Large intestine (tissue), 3 donors: Measurements from ENCODE around the gene PDE8B. TPM values are rescaled to one million over a fixed set of nuclear protein-coding genes. Genes with fewer than 3 reads are reported as not detected.
"Not testable (repeated sequence)": the region's sequence is repeated elsewhere in the genome, so short reads cannot be mapped to it uniquely, and the experiment has no call there.

Experiments used
- DNase-seq, 2 donors: peaks; one replicate each; pipeline versions ENCODE4 v3.0.0 to v3.0.0-alpha.2; 2013
- H3K27ac ChIP-seq: one replicate; pipeline ENCODE4 v1.5.1; 2013; ENCODE audit warnings: low read length
- H3K27me3 ChIP-seq: 2 replicates; pipeline ENCODE4 v1.6.1; 2013; ENCODE audit warnings: low read length; ENCODE audit not compliant: control insufficient read depth, insufficient read depth
- H3K36me3 ChIP-seq: 2 replicates; pipeline ENCODE4 v1.6.1; 2013; ENCODE audit warnings: low read length; ENCODE audit not compliant: control insufficient read depth, insufficient read depth
- H3K4me1 ChIP-seq: one replicate; pipeline ENCODE4 v1.6.1; 2013; ENCODE audit warnings: low read length; ENCODE audit not compliant: control insufficient read depth, insufficient read depth
- H3K4me3 ChIP-seq: one replicate; pipeline ENCODE4 v1.5.1; 2013; ENCODE audit warnings: low read length
- H3K9me3 ChIP-seq: one replicate; pipeline ENCODE4 v1.6.1; 2013; ENCODE audit warnings: mild to moderate bottlenecking, low read depth, low read length, moderate library complexity; ENCODE audit not compliant: control insufficient read depth
- WGBS: methylation state at CpG from one replicate; pipeline ENCODE4 v1.1.5; 2013; ENCODE audit warnings: low lambda C conversion rate; ENCODE audit not compliant: insufficient coverage; 5-methylcytosine and 5-hydroxymethylcytosine counted together
- polyA plus RNA-seq: library from polyadenylated mRNA; unstranded; fragments of 120-200 nt; gene quantifications from one replicate; pipeline ENCODE4 v1.2.1, GENCODE V29; 2013

The PDE8B gene
- polyA plus RNA-seq, 1 donor, result 4.0 TPM

DNA sequence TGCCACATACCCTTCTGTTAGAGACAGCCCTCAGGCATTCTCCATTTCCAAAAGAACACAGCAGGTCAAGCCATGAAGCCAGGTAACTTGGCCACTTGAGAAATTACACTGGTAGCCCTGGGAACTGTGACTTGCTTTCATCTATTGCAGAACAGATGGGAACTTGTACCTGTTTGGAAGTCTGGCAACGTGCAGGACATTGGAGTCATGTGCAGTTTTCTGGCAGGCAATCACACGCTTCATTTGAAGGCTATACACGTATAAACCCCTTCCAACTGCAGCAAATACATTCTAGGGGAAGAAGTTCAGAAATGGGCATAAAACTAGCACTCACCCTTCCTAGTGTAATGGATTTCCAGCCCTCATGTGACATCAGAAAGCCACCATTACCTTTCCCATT lies 227.6 kb downstream of the PDE8B start:
- WGBS, result no CpG with 5 or more reads among the region's 3 CpGs
- Histone ChIP-seq H3K27me3 (no peaks in the 10 kb centered on the region), H3K4me3 (no peak overlapping the region), H3K4me1 (no peaks in the 10 kb centered on the region), H3K9me3 (no peaks in the 10 kb centered on the region), H3K27ac (no peak overlapping the region), H3K36me3 (peaks cover 3% of the 10 kb centered on the region)
- no peak for DNase-seq

- Histone ChIP-seq H3K27ac (no peak overlapping the region), H3K36me3 (peaks cover 18% of the 10 kb centered on the region), H3K4me3 (no peak overlapping the region), H3K4me1 (no peaks in the 10 kb centered on the region), H3K27me3 (no peaks in the 10 kb centered on the region), H3K9me3 (peaks cover 3% of the 10 kb centered on the region)
- DNase-seq, result no peak
- WGBS, result no CpG with 5 or more reads among the region's 1 CpG
These were observed 233.2 kb downstream of the PDE8B start for GRCh38 chr5:77443670-77444069.

- peaks cover 3% of the 10 kb centered on the region for H3K9me3 ChIP-seq
- 100% methylated on average over 1 of the region's 1 CpG for WGBS
- no peaks in the 10 kb centered on the region for H3K4me1 ChIP-seq
- no peak overlapping the region for H3K4me3 ChIP-seq
- H3K36me3 ChIP-seq, result peaks cover 24% of the 10 kb centered on the region
- no peak for DNase-seq
- no peak overlapping the region for H3K27ac ChIP-seq
- no peaks in the 10 kb centered on the region for H3K27me3 ChIP-seq
These were observed 233.9 kb downstream of the PDE8B start for GRCh38 chr5:77444356-77444755.

DNA sequence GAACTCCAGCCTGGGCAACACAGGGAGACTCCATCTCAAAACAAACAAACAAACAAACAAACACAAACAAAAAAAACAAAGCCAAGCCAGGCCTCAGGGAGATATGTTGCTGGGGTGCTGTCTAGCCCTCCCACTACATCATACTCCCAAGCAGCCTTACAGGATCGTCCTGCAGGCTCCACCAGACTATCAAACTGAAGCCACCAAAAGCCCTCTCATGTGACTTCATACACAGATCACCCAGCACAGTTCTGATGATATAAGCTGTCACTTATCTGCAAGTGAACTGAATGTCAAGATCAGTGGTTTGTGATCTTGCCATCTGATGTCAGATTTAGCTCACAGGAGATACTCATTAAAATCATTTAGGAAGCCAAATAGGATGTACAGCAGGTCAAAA lies 238.4 kb downstream of the PDE8B start:
- no peaks in the 10 kb centered on the region for H3K4me1 ChIP-seq
- H3K27ac ChIP-seq, result no peak overlapping the region
- H3K4me3 ChIP-seq, result no peak overlapping the region
- DNase-seq, result no peak
- H3K36me3 ChIP-seq, result peaks cover 28% of the 10 kb centered on the region
- WGBS, result no CpG with 5 or more reads among the region's 1 CpG
- peaks cover 3% of the 10 kb centered on the region for H3K9me3 ChIP-seq
- no peaks in the 10 kb centered on the region for H3K27me3 ChIP-seq

GRCh38 chr5:77449277-77449676 lies 238.8 kb downstream of the PDE8B start:
- no peaks in the 10 kb centered on the region for H3K4me1 ChIP-seq
- DNase-seq, result no peak
- peaks cover 30% of the 10 kb centered on the region for H3K36me3 ChIP-seq
- H3K27ac ChIP-seq, result no peak overlapping the region
- H3K4me3 ChIP-seq, result no peak overlapping the region
- H3K27me3 ChIP-seq, result no peaks in the 10 kb centered on the region
- no CpG with 5 or more reads among the region's 1 CpG for WGBS
- peaks cover 3% of the 10 kb centered on the region for H3K9me3 ChIP-seq

- no CpG with 5 or more reads among the region's 2 CpGs for WGBS
- Histone ChIP-seq H3K4me1 (no peaks in the 10 kb centered on the region), H3K27ac (no peak overlapping the region), H3K36me3 (peaks cover 27% of the 10 kb centered on the region), H3K27me3 (no peaks in the 10 kb centered on the region), H3K4me3 (no peak overlapping the region), H3K9me3 (peaks cover 3% of the 10 kb centered on the region)
- DNase-seq, result no peak
These were observed 239.5 kb downstream of the PDE8B start for GRCh38 chr5:77449981-77450380.

- Histone ChIP-seq H3K9me3 (peaks cover 2% of the 10 kb centered on the region), H3K4me3 (no peak overlapping the region), H3K4me1 (no peaks in the 10 kb centered on the region), H3K36me3 (peaks cover 27% of the 10 kb centered on the region), H3K27ac (no peak overlapping the region), H3K27me3 (no peaks in the 10 kb centered on the region)
- no CpG with 5 or more reads among the region's 1 CpG for WGBS
- no peak for DNase-seq
These were observed 241.9 kb downstream of the PDE8B start for GRCh38 chr5:77452351-77452750.

GRCh38 chr5:77454123-77454522 lies 243.6 kb downstream of the PDE8B start:
- no CpG with 5 or more reads among the region's 3 CpGs for WGBS
- no peak for DNase-seq
- Histone ChIP-seq H3K36me3 (peaks cover 13% of the 10 kb centered on the region), H3K4me1 (no peaks in the 10 kb centered on the region), H3K4me3 (no peak overlapping the region), H3K9me3 (no peaks in the 10 kb centered on the region), H3K27ac (no peak overlapping the region), H3K27me3 (no peaks in the 10 kb centered on the region)

DNA sequence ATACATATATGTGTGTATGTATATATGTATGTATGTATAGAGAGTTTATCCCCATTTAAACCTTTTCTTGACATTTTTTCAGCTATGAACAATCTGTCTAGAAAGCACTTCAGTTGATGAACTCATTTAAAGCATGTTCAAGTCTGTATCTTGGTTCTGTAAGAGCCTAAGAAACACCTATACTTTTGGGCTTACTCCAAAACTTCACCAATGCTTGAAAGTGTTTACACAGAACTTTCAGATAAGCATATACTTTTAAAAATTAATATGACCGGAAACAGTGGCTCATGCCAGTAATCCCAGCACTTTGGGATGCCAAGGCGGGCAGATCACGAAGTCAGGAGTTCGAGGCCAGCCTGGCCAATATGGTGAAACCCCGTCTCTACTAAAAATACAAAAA lies 250.8 kb downstream of the PDE8B start:
- no peak for DNase-seq
- Histone ChIP-seq H3K36me3 (peaks cover 5% of the 10 kb centered on the region), H3K9me3 (no peaks in the 10 kb centered on the region), H3K27ac (no peak overlapping the region), H3K27me3 (no peaks in the 10 kb centered on the region), H3K4me3 (no peak overlapping the region), H3K4me1 (no peaks in the 10 kb centered on the region)
- WGBS, result no CpG with 5 or more reads among the region's 5 CpGs

DNA sequence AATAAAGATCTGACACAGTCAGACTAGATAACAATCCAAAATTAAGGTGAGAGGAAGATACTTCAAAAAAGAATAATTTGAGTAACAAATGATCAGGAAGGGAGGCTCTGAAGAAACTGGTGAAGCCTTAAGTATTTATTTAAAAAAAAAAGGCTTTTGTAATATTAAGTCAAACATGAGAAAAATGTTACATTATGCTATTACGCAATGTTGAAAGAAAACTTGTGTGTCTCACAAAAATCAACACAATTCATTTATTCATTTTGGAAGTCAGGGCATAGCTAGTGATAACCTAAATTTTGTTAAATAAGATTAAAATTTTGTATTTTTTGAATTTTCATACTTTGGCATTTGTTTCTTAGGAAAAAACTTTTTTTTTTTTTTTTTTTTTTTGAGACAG lies 253.4 kb downstream of the PDE8B start:
- Histone ChIP-seq H3K9me3 (no peaks in the 10 kb centered on the region), H3K4me3 (no peak overlapping the region), H3K36me3 (peaks cover 5% of the 10 kb centered on the region), H3K27me3 (no peaks in the 10 kb centered on the region), H3K27ac (no peak overlapping the region), H3K4me1 (no peaks in the 10 kb centered on the region)
- WGBS, result 86% methylated on average over 1 of the region's 1 CpG
- no peak for DNase-seq

DNA sequence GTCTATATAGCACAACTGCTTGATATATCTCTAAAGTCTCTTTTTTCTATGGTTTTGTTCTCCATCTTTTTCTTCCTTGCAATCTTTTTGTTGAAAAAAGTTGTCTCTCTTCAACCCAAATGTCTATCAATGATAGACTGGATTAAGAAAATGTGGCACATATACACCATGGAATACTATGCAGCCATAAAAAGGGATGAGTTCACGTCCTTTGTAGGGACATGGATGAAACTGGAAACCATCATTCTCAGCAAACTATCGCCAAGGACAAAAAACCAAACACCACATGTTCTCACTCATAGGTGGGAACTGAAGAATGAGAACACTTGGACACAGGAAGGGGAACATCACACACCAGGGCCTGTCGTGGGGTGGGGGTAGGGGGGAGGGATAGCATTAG lies 258.4 kb downstream of the PDE8B start:
- H3K4me3 ChIP-seq, H3K27ac ChIP-seq, H3K36me3 ChIP-seq, H3K9me3 ChIP-seq, H3K4me1 ChIP-seq, DNase-seq, H3K27me3 ChIP-seq: not testable (repeated sequence)
- no CpG with 5 or more reads among the region's 3 CpGs for WGBS
